IPS-11a (cell line): ENCODE results near the gene ISG15.
"Not testable (repeated sequence)": the region's sequence is repeated elsewhere in the genome, so short reads cannot be mapped to it uniquely, and the experiment has no call there.

Experiments
- H3K4me3 ChIP-seq: one replicate; pipeline ENCODE4 v1.5.1; 2013; ENCODE audit warnings: low read depth, low read length, control low read depth

ISG15 gene

GRCh38 chr1:1010131-1010530, 3.2 kb upstream of the ISG15 start:
- not testable (repeated sequence) for H3K4me3 ChIP-seq

DNA sequence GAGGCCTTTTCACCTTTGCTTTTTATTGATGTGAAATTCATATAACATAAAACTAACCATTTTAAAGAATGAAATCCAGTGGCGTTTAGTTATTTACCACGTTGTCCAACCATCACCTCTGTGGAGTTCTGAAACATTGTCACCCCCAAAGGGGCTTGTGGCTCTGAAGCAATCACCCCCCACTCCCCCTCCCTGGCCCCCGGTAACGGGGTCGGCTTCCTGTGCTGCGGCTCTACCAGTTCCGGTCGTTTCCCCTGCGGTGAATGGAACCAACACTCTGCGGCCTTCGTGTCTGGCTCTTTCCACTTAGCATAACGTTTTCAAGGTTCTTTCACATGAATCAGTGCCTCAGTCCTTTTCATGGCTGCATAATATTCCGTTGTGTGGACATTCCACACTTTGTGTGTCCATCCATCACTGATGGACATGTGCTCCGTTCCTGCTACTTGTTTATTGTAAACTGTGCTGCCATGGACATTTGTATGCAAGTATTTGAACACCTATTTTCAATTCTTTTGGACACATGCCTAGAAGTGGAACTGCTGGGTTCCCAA, 1.8 kb upstream of the ISG15 start:
- H3K4me3 ChIP-seq: no peak overlapping the region

DNA sequence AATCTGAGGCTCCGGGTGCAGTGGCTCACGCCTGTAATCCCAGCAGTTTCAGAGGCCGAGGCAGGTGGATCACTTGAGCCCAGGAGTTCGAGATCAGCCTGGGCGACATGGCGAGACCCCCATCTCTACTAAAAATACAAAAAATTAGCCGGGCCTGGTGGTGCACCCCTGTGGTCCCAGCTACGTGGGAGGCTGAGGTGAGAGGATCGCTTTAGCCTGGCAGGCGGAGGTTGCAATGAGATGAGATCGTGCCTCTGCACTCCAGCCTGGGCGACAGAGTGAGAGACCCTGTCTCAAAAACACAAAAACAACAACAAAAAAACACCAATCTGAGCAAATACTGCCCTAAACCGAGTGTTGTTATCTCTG, 577 bp upstream of the ISG15 start:
- peak overlapping the region; percentile 40 for H3K4me3 ChIP-seq

DNA sequence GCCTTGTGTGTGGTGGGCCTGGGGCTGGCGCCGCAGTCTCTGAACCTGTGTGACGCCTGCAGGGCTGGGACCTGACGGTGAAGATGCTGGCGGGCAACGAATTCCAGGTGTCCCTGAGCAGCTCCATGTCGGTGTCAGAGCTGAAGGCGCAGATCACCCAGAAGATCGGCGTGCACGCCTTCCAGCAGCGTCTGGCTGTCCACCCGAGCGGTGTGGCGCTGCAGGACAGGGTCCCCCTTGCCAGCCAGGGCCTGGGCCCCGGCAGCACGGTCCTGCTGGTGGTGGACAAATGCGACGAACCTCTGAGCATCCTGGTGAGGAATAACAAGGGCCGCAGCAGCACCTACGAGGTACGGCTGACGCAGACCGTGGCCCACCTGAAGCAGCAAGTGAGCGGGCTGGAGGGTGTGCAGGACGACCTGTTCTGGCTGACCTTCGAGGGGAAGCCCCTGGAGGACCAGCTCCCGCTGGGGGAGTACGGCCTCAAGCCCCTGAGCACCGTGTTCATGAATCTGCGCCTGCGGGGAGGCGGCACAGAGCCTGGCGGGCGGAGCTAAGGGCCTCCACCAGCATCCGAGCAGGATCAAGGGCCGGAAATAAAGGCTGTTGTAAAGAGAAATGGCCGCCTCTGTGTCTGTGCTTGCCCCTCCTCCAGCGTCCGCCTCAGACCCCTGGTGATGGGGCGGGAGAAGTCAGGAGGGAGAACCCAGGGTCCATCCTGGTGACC, 788 bp downstream of the ISG15 start:
- H3K4me3 ChIP-seq: peak overlapping the region; percentile 35

GRCh38 chr1:1014799-1015681, 1.7 kb downstream of the ISG15 start:
- H3K4me3 ChIP-seq: no peak overlapping the region

DNA sequence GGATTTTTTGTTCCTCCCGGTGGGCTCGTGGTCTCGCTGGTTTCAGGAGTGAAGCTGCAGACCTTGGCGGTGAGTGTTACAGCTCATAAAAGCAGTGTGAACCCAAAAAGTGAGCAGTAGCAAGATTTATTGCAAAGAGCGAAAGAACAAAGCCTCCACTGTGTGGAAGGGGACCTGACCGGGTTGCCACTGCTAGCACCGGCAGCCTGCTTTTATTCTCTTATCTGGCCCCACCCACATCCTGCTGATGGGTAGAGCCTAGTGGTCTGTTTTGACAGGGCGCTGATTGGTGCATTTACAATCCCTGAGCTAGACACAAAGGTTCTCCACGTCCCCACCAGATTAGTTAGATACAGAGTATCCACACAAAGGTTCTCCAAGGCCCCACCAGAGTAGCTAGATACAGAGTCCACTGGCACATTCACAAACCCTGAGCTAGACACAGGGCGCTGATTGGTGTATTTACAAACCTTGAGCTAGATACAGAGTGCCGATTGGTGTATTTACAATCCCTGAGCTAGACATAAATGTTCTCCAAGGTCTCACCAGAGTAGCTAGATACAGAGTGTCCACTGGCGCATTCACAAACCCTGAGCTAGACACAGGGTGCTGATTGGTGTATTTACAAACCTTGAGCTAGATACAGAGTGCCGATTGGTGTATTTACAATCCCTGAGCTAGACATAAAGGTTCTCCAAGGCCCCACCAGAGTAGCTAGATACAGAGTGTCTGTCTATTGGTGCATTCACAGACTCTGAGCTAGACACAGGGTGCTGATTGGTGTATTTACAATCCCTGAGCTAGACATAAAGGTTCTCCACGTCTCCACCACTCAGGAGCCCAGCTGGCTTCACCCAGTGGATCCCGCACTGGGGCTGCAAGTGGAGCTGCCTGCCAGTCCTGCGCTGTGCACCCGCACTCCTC, 4.4 kb downstream of the ISG15 start:
- H3K4me3 ChIP-seq: not testable (repeated sequence)

- H3K4me3 ChIP-seq: not testable (repeated sequence)
These were observed 5.0 kb downstream of the ISG15 start for GRCh38 chr1:1018321-1018685.

DNA sequence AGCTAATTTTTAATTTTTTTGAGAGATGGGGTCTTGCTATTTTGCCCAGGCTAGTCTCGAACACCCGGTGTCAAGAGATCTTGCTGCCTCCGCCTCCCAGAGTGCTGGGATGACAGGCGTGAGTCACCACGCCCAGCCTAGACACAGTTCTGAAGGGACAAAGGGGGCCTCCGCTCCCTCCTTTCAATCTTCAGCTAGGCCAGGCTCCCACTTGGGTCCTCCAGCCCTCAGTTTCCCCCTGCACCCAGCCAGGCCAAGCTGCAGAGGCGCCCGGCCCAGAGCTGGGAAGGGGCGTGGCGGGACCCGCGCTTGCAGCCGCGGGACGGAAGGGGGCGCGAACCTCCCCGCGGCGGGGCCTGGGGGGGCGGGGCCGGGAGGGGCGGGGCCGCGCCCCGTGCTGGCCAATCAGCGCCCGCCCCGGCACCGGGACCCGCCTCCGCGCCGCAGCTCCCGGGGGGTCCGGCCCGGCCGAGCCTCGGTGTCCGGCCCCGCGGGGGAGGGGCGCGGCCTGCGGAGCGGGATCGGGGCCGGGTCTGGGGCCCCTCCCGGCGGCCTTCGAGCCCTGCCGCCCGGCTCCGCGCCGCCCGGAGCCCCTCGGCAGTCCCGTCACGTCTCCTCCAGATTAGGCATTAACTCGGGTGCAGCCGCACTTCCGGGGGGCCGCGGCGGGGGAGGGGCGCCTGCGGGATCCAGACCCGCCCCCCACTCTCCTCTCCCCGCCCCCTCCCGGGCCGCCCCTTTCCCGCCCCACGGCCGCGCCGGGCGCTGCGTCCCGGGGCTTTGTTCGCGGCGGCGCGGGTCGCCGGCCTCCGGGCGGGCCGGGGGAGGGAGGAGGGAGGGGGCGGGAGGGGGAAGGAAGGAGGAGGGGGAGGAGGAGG, 6.1 kb downstream of the ISG15 start:
- H3K4me3 ChIP-seq: no peak overlapping the region

DNA sequence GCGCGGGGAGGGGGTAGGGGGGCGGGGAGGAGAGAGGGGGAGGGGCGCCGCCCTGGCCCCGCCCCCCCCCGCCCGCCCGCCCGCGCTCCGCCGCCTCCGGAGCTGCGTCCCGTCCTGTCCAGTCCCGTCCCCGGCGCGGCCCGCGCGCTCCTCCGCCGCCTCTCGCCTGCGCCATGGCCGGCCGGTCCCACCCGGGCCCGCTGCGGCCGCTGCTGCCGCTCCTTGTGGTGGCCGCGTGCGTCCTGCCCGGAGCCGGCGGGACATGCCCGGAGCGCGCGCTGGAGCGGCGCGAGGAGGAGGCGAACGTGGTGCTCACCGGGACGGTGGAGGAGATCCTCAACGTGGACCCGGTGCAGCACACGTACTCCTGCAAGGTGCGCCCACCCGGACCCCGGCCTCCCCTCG, 6.7 kb downstream of the ISG15 start, which contains the start of gene AGRN:
Gene AGRN, plus strand, starts transcription at position 121 of the 405 bp plus-strand sequence. Its CDS starts 53 bp downstream, at position 174.
- peak within 1 kb of the TSS; percentile 70 for H3K4me3 ChIP-seq

- peak overlapping the region; percentile 70 for H3K4me3 ChIP-seq
These were observed 7.2 kb downstream of the ISG15 start for GRCh38 chr1:1020415-1021009.

GRCh38 chr1:1021010-1021919, 8.0 kb downstream of the ISG15 start:
- peak overlapping the region; percentile 47 for H3K4me3 ChIP-seq

DNA sequence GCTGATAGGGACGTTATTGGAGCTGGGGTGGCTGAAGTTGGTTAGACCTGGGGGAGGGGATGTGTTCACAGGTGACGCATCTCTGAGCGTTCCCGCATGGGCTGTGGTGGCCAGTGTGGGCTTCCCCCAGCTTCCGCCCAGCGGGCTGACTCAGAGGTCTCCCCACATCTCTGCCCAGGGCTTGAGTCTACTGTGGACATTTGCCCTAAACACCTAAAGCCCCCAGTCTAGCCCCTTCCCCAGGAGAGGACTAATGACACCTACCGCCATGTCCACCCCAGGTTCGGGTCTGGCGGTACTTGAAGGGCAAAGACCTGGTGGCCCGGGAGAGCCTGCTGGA, 8.6 kb downstream of the ISG15 start:
- H3K4me3 ChIP-seq: no peak overlapping the region

- H3K4me3 ChIP-seq: no peak overlapping the region
These were observed 9.2 kb downstream of the ISG15 start for GRCh38 chr1:1022302-1023009.

DNA sequence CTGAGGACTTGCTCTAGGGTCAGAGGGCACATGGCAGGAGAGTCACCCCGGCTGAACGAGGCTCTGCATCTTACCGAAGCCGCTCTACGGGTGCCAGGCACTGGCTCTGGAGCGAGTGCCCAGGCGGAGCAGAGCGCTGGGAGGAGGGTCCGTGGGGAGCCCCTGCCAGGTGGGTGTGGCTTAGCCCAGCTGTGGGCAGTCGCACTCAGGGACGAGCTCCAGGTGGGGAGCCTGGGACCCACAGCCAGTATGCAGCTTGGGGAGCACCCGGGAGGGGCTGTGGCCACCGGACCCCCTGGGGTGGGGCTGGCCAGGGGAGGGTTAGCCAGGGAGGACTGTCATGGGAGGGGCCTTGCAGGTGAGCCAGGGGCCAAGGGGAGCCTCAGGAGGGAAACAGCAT, 10.4 kb downstream of the ISG15 start:
- H3K4me3 ChIP-seq: no peak overlapping the region

DNA sequence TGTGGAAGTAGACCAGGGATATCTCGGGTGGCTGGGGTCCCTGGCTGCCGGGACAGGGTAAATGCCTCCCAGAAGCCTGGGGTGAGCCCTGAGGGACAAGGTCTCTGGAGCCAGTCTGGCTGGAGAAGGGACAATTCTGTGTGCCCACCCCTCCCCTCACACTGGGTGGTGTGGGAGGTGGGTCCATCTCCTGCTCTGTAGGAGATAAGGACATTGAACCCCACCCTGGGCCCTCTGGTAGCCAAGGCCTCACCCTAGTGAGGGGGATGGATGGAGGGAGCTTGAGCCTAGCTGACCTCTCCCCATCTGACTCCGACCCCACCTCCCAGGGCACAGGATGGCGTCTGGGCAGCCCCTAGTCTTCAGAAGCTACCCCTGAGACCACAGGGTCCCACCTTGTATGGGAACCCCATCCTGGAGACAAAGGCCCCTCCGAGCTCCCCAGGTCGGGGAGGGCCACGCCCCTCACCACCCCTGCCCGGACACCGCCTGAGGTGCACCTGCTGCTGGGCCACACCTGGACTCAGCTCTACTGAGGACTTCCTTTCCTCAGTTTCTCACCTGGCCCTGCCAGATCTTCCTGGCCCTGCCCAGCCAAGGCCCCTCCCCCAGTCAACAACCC, 11.0 kb downstream of the ISG15 start:
- H3K4me3 ChIP-seq: no peak overlapping the region

DNA sequence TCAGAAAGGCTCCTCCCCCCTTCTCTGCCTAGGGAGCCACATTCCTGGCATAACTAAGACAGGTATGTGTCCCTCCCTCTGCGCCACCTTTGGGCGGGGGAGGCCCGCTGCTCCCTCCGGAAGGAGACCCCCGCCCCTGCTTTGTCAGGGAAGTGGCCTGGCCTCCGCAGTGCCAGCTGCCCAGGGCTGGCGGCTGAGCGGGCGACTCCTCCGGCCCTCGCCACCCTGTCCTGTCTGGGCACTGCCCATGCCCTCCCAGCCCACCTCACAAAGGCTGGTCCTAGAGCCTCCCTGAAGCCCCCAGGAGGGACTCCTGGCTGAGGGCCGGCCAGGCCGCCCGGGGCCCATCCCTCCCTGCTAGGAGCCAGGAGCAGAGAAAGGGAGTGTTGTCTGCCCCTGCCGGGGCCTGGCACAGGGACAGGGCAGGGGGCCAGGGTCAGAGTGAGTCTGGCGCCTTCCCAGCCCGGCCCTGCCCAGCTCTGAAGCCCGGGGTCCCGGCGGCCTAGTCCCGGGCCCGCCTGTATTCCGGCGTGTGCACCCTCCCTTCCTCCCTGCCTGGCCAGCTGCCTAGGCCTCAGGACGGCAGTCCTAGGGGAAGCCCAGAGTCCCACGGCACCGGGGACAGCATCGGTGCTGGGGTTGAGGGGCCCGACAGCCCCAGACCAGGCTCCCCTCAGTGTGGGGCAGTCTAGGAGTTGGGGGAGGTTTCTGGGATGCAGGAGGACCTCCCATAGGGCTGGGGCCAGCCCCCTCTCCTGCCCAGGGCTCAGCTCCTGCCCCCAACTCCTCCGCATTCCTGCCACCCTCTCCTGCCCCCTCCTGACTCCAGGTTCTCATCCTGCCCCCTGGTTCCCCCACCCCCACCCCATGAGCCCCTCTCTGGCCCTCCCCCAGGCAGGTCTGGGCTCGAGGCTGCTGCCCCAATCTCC, 11.7 kb downstream of the ISG15 start:
- H3K4me3 ChIP-seq: no peak overlapping the region
